Measurements from ENCODE around the gene GOLPH3. TPM values are rescaled to one million over a fixed set of nuclear protein-coding genes. Genes with fewer than 3 reads are reported as not detected.

The GOLPH3 gene
- total and polyA plus RNA-seq, 3 experiments from 2014 or later: 105 to 110 (median 109) TPM

- no peaks in the 10 kb centered on the region for H3K9me3 ChIP-seq (ENCODE audit: low read length)
- H3K27ac ChIP-seq (ENCODE audit: low read depth, low read length): no peak overlapping the region
- H3K27ac Mint-ChIP-seq: no peak overlapping the region
- H3K36me3 Mint-ChIP-seq: no peaks in the 10 kb centered on the region
- no peaks in the 10 kb centered on the region for H3K27me3 ChIP-seq (ENCODE audit: insufficient read depth, low read length, poor library complexity, severe bottlenecking)
- DNase-seq: no peak
- H3K4me1 Mint-ChIP-seq: peaks cover 2 to 8% (median 3%) of the 10 kb centered on the region in 3 donors
- H3K9me3 Mint-ChIP-seq: no peaks in the 10 kb centered on the region
- no peak overlapping the region for H3K4me3 Mint-ChIP-seq
- no peak overlapping the region for H3K4me3 ChIP-seq (ENCODE audit: low read length)
- H3K27me3 Mint-ChIP-seq: peaks cover 6 to 21% of the 10 kb centered on the region in 2 donors
- ChIA-PET POLR2A (no interaction called here), CTCF (no interaction called here)
- H3K4me1 ChIP-seq (ENCODE audit: insufficient read depth, low read length): no peaks in the 10 kb centered on the region
- no peaks in the 10 kb centered on the region for H3K36me3 ChIP-seq (ENCODE audit: insufficient read depth, low read length)
Observed at GRCh38 chr5:32206509-32207354, 32.6 kb upstream of the GOLPH3 start.

- Mint-ChIP-seq H3K4me3 (no peak overlapping the region), H3K27ac (no peak overlapping the region), H3K4me1 (peaks cover under 1 to 4% (median 2%) of the 10 kb centered on the region in 3 donors), H3K9me3 (no peaks in the 10 kb centered on the region), H3K27me3 (peaks cover 6 to 28% of the 10 kb centered on the region in 2 donors), H3K36me3 (no peaks in the 10 kb centered on the region)
- H3K9me3 ChIP-seq (ENCODE audit: low read length): no peaks in the 10 kb centered on the region
- CTCF ChIA-PET: interaction anchor here (0.7 kb wide), 1 partner anchor 26 kb away, joined by 3 read pairs; no protein-coding TSS in a partner anchor
- no peak overlapping the region for H3K27ac ChIP-seq (ENCODE audit: low read depth, low read length)
- H3K27me3 ChIP-seq (ENCODE audit: insufficient read depth, low read length, poor library complexity, severe bottlenecking): no peaks in the 10 kb centered on the region
- no peaks in the 10 kb centered on the region for H3K36me3 ChIP-seq (ENCODE audit: insufficient read depth, low read length)
- no peaks in the 10 kb centered on the region for H3K4me1 ChIP-seq (ENCODE audit: insufficient read depth, low read length)
- POLR2A ChIA-PET: no interaction called here
- DNase-seq: no peak
- H3K4me3 ChIP-seq (ENCODE audit: low read length): no peak overlapping the region
Observed at GRCh38 chr5:32206053-32206452, 31.9 kb upstream of the GOLPH3 start.

DNA sequence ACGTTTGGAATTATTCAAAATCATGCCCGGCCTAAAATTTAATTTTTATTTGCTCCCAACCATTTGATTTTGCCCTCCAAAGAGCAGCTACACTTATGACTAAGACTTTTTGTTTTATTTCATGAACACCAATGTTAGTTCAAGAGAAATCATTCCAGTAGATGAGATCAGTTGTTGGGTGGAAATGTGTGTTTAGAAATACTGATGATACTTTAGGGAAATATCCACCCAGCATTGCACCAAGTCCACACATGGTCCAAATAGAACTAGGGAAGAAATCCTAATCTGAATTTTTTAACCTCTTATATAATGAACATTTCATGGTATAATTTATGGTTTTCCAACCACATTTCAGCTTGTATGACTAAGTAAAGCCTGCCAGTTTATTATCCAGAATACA, 28.3 kb upstream of the GOLPH3 start:
- Histone ChIP-seq H3K36me3 (ENCODE audit: insufficient read depth, low read length) (no peaks in the 10 kb centered on the region), H3K9me3 (ENCODE audit: low read length) (no peaks in the 10 kb centered on the region), H3K4me1 (ENCODE audit: insufficient read depth, low read length) (no peaks in the 10 kb centered on the region), H3K4me3 (ENCODE audit: low read length) (no peak overlapping the region), H3K27ac (ENCODE audit: low read depth, low read length) (no peak overlapping the region), H3K27me3 (ENCODE audit: insufficient read depth, low read length, poor library complexity, severe bottlenecking) (no peaks in the 10 kb centered on the region)
- no peak for DNase-seq
- no peak overlapping the region for H3K27ac Mint-ChIP-seq
- H3K36me3 Mint-ChIP-seq: no peaks in the 10 kb centered on the region
- H3K9me3 Mint-ChIP-seq: no peaks in the 10 kb centered on the region
- CTCF ChIA-PET: interaction anchor here (1.3 kb wide), 1 partner anchor 9 kb away, joined by 4 read pairs; no protein-coding TSS in a partner anchor
- no peak overlapping the region for H3K4me3 Mint-ChIP-seq
- no peaks in the 10 kb centered on the region for H3K4me1 Mint-ChIP-seq
- peaks cover 6 to 38% of the 10 kb centered on the region in 2 donors for H3K27me3 Mint-ChIP-seq
- POLR2A ChIA-PET: no interaction called here

GRCh38 chr5:32201122-32201753, 27.1 kb upstream of the GOLPH3 start:
- no peaks in the 10 kb centered on the region for H3K4me1 Mint-ChIP-seq
- Histone ChIP-seq H3K9me3 (ENCODE audit: low read length) (no peaks in the 10 kb centered on the region), H3K4me3 (ENCODE audit: low read length) (no peak overlapping the region), H3K27ac (ENCODE audit: low read depth, low read length) (no peak overlapping the region), H3K4me1 (ENCODE audit: insufficient read depth, low read length) (no peaks in the 10 kb centered on the region), H3K36me3 (ENCODE audit: insufficient read depth, low read length) (no peaks in the 10 kb centered on the region), H3K27me3 (ENCODE audit: insufficient read depth, low read length, poor library complexity, severe bottlenecking) (no peaks in the 10 kb centered on the region)
- H3K4me3 Mint-ChIP-seq: no peak overlapping the region
- H3K27me3 Mint-ChIP-seq: peaks cover 5 to 34% of the 10 kb centered on the region in 2 donors
- CTCF ChIA-PET: no interaction called here
- no peak overlapping the region for H3K27ac Mint-ChIP-seq
- H3K36me3 Mint-ChIP-seq: no peaks in the 10 kb centered on the region
- POLR2A ChIA-PET: no interaction called here
- no peak for DNase-seq
- H3K9me3 Mint-ChIP-seq: no peaks in the 10 kb centered on the region

DNA sequence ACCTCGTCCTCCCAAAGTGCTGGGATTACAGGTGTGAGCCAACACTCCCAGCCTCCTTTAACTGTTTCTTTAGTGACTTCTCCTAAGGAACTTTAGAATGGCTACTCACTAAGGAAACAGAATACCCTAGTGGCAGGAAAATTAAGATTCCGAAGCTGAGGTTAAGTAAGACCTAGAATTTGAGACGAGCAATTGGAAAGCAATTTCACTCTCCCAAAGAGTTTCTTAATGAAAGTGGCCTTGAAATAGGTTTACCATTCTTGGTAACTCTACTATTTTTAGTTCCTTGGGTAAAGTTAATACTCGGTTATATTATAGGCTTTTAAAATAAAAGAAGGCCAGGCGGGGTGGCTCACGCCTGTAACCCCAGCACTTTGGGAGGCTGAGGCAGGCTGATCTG, 22.9 kb upstream of the GOLPH3 start:
- Mint-ChIP-seq H3K36me3 (no peaks in the 10 kb centered on the region), H3K27ac (no peak overlapping the region), H3K4me3 (no peak overlapping the region), H3K9me3 (no peaks in the 10 kb centered on the region), H3K4me1 (no peaks in the 10 kb centered on the region), H3K27me3 (peaks cover 6 to 32% of the 10 kb centered on the region in 2 donors)
- Histone ChIP-seq H3K4me1 (ENCODE audit: insufficient read depth, low read length) (no peaks in the 10 kb centered on the region), H3K4me3 (ENCODE audit: low read length) (no peak overlapping the region), H3K27ac (ENCODE audit: low read depth, low read length) (no peak overlapping the region), H3K27me3 (ENCODE audit: insufficient read depth, low read length, poor library complexity, severe bottlenecking) (no peaks in the 10 kb centered on the region), H3K36me3 (ENCODE audit: insufficient read depth, low read length) (no peaks in the 10 kb centered on the region), H3K9me3 (ENCODE audit: low read length) (no peaks in the 10 kb centered on the region)
- ChIA-PET POLR2A (no interaction called here), CTCF (no interaction called here)
- DNase-seq: no peak

- Histone ChIP-seq H3K9me3 (ENCODE audit: low read length) (no peaks in the 10 kb centered on the region), H3K27me3 (ENCODE audit: insufficient read depth, low read length, poor library complexity, severe bottlenecking) (no peaks in the 10 kb centered on the region), H3K36me3 (ENCODE audit: insufficient read depth, low read length) (no peaks in the 10 kb centered on the region), H3K4me3 (ENCODE audit: low read length) (no peak overlapping the region), H3K27ac (ENCODE audit: low read depth, low read length) (no peak overlapping the region), H3K4me1 (ENCODE audit: insufficient read depth, low read length) (no peaks in the 10 kb centered on the region)
- Mint-ChIP-seq H3K4me3 (no peak overlapping the region), H3K27ac (no peak overlapping the region), H3K9me3 (no peaks in the 10 kb centered on the region), H3K27me3 (peaks cover 6 to 22% of the 10 kb centered on the region in 2 donors), H3K4me1 (no peaks in the 10 kb centered on the region), H3K36me3 (no peaks in the 10 kb centered on the region)
- ChIA-PET POLR2A (no interaction called here), CTCF (no interaction called here)
- DNase-seq: no peak
Observed at GRCh38 chr5:32195265-32195664, 21.1 kb upstream of the GOLPH3 start.

- peaks cover 6 to 14% of the 10 kb centered on the region in 2 donors for H3K27me3 Mint-ChIP-seq
- Histone ChIP-seq H3K27ac (ENCODE audit: low read depth, low read length) (no peak overlapping the region), H3K9me3 (ENCODE audit: low read length) (no peaks in the 10 kb centered on the region), H3K4me3 (ENCODE audit: low read length) (no peak overlapping the region), H3K36me3 (ENCODE audit: insufficient read depth, low read length) (no peaks in the 10 kb centered on the region), H3K27me3 (ENCODE audit: insufficient read depth, low read length, poor library complexity, severe bottlenecking) (no peaks in the 10 kb centered on the region), H3K4me1 (ENCODE audit: insufficient read depth, low read length) (no peaks in the 10 kb centered on the region)
- no peak overlapping the region for H3K4me3 Mint-ChIP-seq
- no peak for DNase-seq
- ChIA-PET CTCF (interaction anchor here (1.4 to 2.1 kb wide), 2 partner anchors 9 to 39 kb away, joined by 4 read pairs; no protein-coding TSS in a partner anchor), POLR2A (no interaction called here)
- H3K36me3 Mint-ChIP-seq: no peaks in the 10 kb centered on the region
- H3K27ac Mint-ChIP-seq: no peak overlapping the region
- no peaks in the 10 kb centered on the region for H3K4me1 Mint-ChIP-seq
- no peaks in the 10 kb centered on the region for H3K9me3 Mint-ChIP-seq
Observed at GRCh38 chr5:32193591-32193990, 19.5 kb upstream of the GOLPH3 start.

- no peaks in the 10 kb centered on the region for H3K4me1 ChIP-seq (ENCODE audit: insufficient read depth, low read length)
- Mint-ChIP-seq H3K4me1 (no peaks in the 10 kb centered on the region), H3K36me3 (peaks cover 0 to 3% (median 0%) of the 10 kb centered on the region in 3 donors), H3K9me3 (peaks cover 0 to 7% (median 3%) of the 10 kb centered on the region in 5 donors), H3K27ac (no peak overlapping the region), H3K27me3 (peaks cover 4 to 11% of the 10 kb centered on the region in 2 donors), H3K4me3 (no peak overlapping the region)
- no peak overlapping the region for H3K27ac ChIP-seq (ENCODE audit: low read depth, low read length)
- POLR2A ChIA-PET: interaction anchor here (0.7 kb wide), 1 partner anchor 35 kb away, joined by 3 read pairs; no protein-coding TSS in a partner anchor
- CTCF ChIA-PET: no interaction called here
- H3K27me3 ChIP-seq (ENCODE audit: insufficient read depth, low read length, poor library complexity, severe bottlenecking): no peaks in the 10 kb centered on the region
- DNase-seq: no peak
- no peaks in the 10 kb centered on the region for H3K36me3 ChIP-seq (ENCODE audit: insufficient read depth, low read length)
- no peak overlapping the region for H3K4me3 ChIP-seq (ENCODE audit: low read length)
- H3K9me3 ChIP-seq (ENCODE audit: low read length): no peaks in the 10 kb centered on the region
Observed at GRCh38 chr5:32190095-32190494, 16.0 kb upstream of the GOLPH3 start.
